Psoas muscle (tissue), 8 donors: ENCODE measurements around the gene FHDC1. TPM values are rescaled to one million over a fixed set of nuclear protein-coding genes. Genes with fewer than 3 reads are reported as not detected.

Source experiments
- ATAC-seq, 4 donors: fragments of 200-7000 bp; cut with Tn5 transposase; one replicate each; pipeline ENCODE4 v1.9.1; 2020; ENCODE audit warnings: moderate library complexity in 3 of 4, mild to moderate bottlenecking in 2 of 4
- DNase-seq, 2 donors: peaks; one replicate each; pipeline ENCODE4 v3.0.0-alpha.2; 2020
- H3K27ac ChIP-seq: fragments of 200-600 bp; one replicate; pipeline ENCODE4 v1.8.0; 2022
- H3K27me3 ChIP-seq, 3 donors: fragments of 200-600 bp in 1 of 3; one replicate each; pipeline versions ENCODE4 v1.6.1 to v1.8.0; 2013 to 2022; ENCODE audit warnings: low read length in 2 of 3, mild to moderate bottlenecking in 2 of 3, moderate library complexity in 1 of 3; ENCODE audit not compliant: insufficient read depth in 3 of 3
- H3K36me3 ChIP-seq, 2 donors: fragments of 200-600 bp in 1 of 2; one replicate each; pipeline versions ENCODE4 v1.6.1 to v1.8.0; 2013 to 2022; ENCODE audit warnings: low read depth in 1 of 2, mild to moderate bottlenecking in 1 of 2, moderate library complexity in 1 of 2; ENCODE audit not compliant: insufficient read depth in 1 of 2
- H3K4me1 ChIP-seq: fragments of 200-600 bp; one replicate; pipeline ENCODE4 v1.8.0; 2022
- H3K4me3 ChIP-seq: fragments of 200-600 bp; one replicate; pipeline ENCODE4 v1.8.0; 2022; ENCODE audit warnings: mild to moderate bottlenecking
- H3K9me3 ChIP-seq: fragments of 200-600 bp; one replicate; pipeline ENCODE4 v1.8.0; 2022
- whole genome bisulfite sequencing, 3 donors: extraction: QIAGEN DNeasy Blood & Tissue Kit; methylation state at CpG; one replicate each; pipeline versions ENCODE4 v1.1.6 to v1.1.7; 2013; 5-methylcytosine and 5-hydroxymethylcytosine counted together
- intact Hi-C, 2 donors: fragments of 100-400 bp; cut with DNase I; formaldehyde crosslinking; loops; one replicate each; pipeline versions ENCODE4 v1.11.0 to v1.14.2; 2022
- polyA plus RNA-seq, 3 donors: library from polyadenylated mRNA; stranded (reverse); fragments of 200-250 nt; gene quantifications; one replicate each; pipeline ENCODE4 v1.2.3, GENCODE V29; 2013
- total RNA-seq, 4 donors: library from RNA; stranded (reverse); fragmentation: NEBNext Ultra II Directional in 2 of 4; extraction: Animal tissue kit (Norgen Biotek cat#: 25700) in 2 of 4; gene quantifications; one replicate each; pipeline versions ENCODE4 v1.2.1 to v1.2.4, GENCODE V29; 2021 to 2023
- TF ChIP-seq, protein P1 (sequence below): fragments of 200-600 bp; IDR thresholded peaks from one replicate; pipeline ENCODE4 v1.8.0; 2022; ENCODE audit warnings: antibody characterized with exemption
- donor health status: healthy with polysubstance abuse.
- donor health status: DM: no; HTN: no; CAD: no; lungs with moderate emphysema.
- donor health status: Bipolar disorder and iron deficiency.
- donor health status: healthy.
- donor health status: DM: yes; HTN: yes; CAD: no.
- donor health status: DM: no; HTN: no; CAD: no.
- donor health status: DM: no; HTN: no; CAD: no.
- donor health status: DM: yes; HTN: yes; CAD: no.

Gene FHDC1
- total and polyA plus RNA-seq, 7 donors: 0.27 to 2.8 (median 0.38) TPM

- H3K9me3 ChIP-seq: no peaks in the 10 kb centered on the region
- intact Hi-C loops: no loop called here
- no peak for DNase-seq
- H3K4me1 ChIP-seq: no peaks in the 10 kb centered on the region
- TF ChIP-seq, protein P1, sequence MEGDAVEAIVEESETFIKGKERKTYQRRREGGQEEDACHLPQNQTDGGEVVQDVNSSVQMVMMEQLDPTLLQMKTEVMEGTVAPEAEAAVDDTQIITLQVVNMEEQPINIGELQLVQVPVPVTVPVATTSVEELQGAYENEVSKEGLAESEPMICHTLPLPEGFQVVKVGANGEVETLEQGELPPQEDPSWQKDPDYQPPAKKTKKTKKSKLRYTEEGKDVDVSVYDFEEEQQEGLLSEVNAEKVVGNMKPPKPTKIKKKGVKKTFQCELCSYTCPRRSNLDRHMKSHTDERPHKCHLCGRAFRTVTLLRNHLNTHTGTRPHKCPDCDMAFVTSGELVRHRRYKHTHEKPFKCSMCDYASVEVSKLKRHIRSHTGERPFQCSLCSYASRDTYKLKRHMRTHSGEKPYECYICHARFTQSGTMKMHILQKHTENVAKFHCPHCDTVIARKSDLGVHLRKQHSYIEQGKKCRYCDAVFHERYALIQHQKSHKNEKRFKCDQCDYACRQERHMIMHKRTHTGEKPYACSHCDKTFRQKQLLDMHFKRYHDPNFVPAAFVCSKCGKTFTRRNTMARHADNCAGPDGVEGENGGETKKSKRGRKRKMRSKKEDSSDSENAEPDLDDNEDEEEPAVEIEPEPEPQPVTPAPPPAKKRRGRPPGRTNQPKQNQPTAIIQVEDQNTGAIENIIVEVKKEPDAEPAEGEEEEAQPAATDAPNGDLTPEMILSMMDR: no peak
- H3K36me3 ChIP-seq: no peaks in the 10 kb centered on the region
- no peak for ATAC-seq
- H3K27me3 ChIP-seq: peaks cover 0 to 2% (median 0%) of the 10 kb centered on the region in 3 donors
- H3K4me3 ChIP-seq: no peak overlapping the region
- no peak overlapping the region for H3K27ac ChIP-seq
- 85 to 98% (median 94%) methylated on average over 3 of the region's 3 CpGs for whole genome bisulfite sequencing, 3 donors
These were observed 8.4 kb upstream of the FHDC1 start for GRCh38 chr4:152927737-152928136.

GRCh38 chr4:152928286-152928685 is 7.8 kb upstream of the FHDC1 start:
- intact Hi-C loops: no loop called here
- ATAC-seq: no peak
- TF ChIP-seq, protein P1: no peak

DNA sequence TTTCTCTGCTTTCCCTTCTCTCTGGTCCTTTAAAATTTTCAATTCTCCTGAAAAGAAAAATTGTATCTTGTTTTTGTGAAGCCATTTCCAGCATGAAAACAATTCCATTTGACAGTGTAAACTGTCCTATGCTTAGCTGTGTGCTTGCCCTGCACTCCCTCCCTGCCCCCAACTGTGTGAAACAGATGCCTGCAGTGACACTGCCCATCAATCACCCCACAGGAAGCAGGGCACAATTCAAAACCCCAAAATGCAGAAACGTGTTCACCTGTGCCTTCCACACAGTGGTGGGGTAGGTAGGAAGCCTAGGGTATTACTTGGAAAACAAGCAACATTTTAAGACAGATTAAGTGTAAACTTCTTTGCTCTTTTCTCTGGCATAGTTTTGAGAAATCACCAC is 6.2 kb upstream of the FHDC1 start:
- ATAC-seq: no peak
- H3K27me3 ChIP-seq: peaks cover 0 to 21% (median 0%) of the 10 kb centered on the region in 3 donors
- WGBS, 3 donors: 37 to 44% (median 41%) methylated on average over 1 of the region's 1 CpG
- no peak for DNase-seq
- no peaks in the 10 kb centered on the region for H3K36me3 ChIP-seq
- TF ChIP-seq, protein P1: no peak
- H3K4me3 ChIP-seq: no peak overlapping the region
- H3K27ac ChIP-seq: no peak overlapping the region
- H3K4me1 ChIP-seq: no peaks in the 10 kb centered on the region
- intact Hi-C loops: no loop called here
- no peaks in the 10 kb centered on the region for H3K9me3 ChIP-seq

More at GRCh38 chr4:152928286-152928685, 7.8 kb upstream of the FHDC1 start:
- 88 to 95% (median 90%) methylated on average over 4 of the region's 4 CpGs for WGBS, 3 donors
- H3K27me3 ChIP-seq: peaks cover 0 to 7% (median 0%) of the 10 kb centered on the region in 3 donors
- no peaks in the 10 kb centered on the region for H3K9me3 ChIP-seq
- no peak overlapping the region for H3K27ac ChIP-seq
- H3K4me3 ChIP-seq: no peak overlapping the region
- no peak for DNase-seq
- H3K4me1 ChIP-seq: no peaks in the 10 kb centered on the region
- no peaks in the 10 kb centered on the region for H3K36me3 ChIP-seq

- peaks cover 0 to 73% (median 22%) of the 10 kb centered on the region in 3 donors for H3K27me3 ChIP-seq
- H3K27ac ChIP-seq: no peak overlapping the region
- intact Hi-C loops: no loop called here
- H3K9me3 ChIP-seq: no peaks in the 10 kb centered on the region
- H3K36me3 ChIP-seq: no peaks in the 10 kb centered on the region
- DNase-seq: no peak
- no peak for ATAC-seq
- TF ChIP-seq, protein P1: no peak
- H3K4me1 ChIP-seq: peaks cover 9% of the 10 kb centered on the region
- no peak overlapping the region for H3K4me3 ChIP-seq
- WGBS, 3 donors: 35 to 41% (median 39%) methylated on average over 16 of the region's 16 CpGs
These were observed 980 bp upstream of the FHDC1 start for GRCh38 chr4:152935143-152935542.
